Measurements from ENCODE around the gene LEPR. TPM values are rescaled to one million over a fixed set of nuclear protein-coding genes. Genes with fewer than 3 reads are reported as not detected.

Gene LEPR
- total RNA-seq, 1 experiment from 2014 or later: 3.0 TPM

DNA sequence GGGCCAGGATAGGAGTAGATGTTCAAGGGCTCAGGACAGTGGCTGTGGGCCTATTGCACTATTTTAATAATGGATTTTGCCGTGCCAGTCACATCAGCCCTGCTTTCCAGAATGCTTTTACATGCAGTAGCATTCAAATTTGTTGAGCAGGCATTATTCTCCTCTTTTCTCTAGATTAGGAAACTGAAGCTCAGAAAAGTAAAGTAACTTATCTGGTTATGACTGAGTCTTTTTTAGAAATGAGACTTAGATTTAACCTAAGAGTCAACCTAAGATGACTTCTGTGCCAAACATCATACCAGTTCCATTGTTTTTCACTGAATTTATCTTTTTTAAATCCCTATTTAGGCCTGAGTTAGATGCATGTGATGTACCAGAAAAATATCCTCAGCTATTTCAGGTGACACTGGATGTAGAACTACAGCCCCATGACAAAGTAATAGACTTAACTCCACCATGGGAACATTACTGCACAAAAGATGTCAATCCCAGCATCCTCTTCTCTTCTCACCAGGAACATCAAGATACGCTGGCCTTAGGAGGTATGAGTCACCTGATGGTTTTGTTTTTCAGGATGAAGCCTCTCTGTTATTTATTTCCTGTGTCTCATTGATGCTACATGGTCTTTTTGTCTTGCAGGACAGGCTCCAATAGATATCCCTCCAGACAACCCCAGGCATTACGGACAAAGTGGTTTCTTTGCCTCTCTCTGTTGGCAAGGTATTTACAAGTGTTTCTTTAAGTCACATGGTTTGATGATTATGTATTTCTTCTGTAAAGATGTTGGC lies 31.4 kb upstream of the LEPR start:
- intact Hi-C loops (cut with micrococcal nuclease; ENCODE audit: unreplicated experiment) (no loop called here), in situ Hi-C loops (cut with HindIII; ENCODE audit: low pct_unique_long_range_greater_than_20kb, low sequenced_read_pairs) (no loop called here)
- Histone ChIP-seq H3K27ac (ENCODE audit: low read length) (no peak overlapping the region), H3K27me3 (ENCODE audit: control insufficient read depth, insufficient read depth, low read length) (no peaks in the 10 kb centered on the region), H3K9me3 (ENCODE audit: control insufficient read depth, insufficient read depth, low read depth, low read length) (no peaks in the 10 kb centered on the region), H3K4me1 (ENCODE audit: control insufficient read depth, insufficient read depth, low read length) (no peaks in the 10 kb centered on the region), H3K4me3 (ENCODE audit: low read depth in 2 of 2, low read length in 2 of 2) (no peak overlapping the region), H3K36me3 (ENCODE audit: control insufficient read depth, insufficient read depth, low read length) (no peaks in the 10 kb centered on the region)
- CTCF ChIA-PET: no interaction called here
- TF ChIP-seq, protein P1, sequence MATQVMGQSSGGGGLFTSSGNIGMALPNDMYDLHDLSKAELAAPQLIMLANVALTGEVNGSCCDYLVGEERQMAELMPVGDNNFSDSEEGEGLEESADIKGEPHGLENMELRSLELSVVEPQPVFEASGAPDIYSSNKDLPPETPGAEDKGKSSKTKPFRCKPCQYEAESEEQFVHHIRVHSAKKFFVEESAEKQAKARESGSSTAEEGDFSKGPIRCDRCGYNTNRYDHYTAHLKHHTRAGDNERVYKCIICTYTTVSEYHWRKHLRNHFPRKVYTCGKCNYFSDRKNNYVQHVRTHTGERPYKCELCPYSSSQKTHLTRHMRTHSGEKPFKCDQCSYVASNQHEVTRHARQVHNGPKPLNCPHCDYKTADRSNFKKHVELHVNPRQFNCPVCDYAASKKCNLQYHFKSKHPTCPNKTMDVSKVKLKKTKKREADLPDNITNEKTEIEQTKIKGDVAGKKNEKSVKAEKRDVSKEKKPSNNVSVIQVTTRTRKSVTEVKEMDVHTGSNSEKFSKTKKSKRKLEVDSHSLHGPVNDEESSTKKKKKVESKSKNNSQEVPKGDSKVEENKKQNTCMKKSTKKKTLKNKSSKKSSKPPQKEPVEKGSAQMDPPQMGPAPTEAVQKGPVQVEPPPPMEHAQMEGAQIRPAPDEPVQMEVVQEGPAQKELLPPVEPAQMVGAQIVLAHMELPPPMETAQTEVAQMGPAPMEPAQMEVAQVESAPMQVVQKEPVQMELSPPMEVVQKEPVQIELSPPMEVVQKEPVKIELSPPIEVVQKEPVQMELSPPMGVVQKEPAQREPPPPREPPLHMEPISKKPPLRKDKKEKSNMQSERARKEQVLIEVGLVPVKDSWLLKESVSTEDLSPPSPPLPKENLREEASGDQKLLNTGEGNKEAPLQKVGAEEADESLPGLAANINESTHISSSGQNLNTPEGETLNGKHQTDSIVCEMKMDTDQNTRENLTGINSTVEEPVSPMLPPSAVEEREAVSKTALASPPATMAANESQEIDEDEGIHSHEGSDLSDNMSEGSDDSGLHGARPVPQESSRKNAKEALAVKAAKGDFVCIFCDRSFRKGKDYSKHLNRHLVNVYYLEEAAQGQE (IDR thresholded peaks at IDR 0.05; ENCODE audit: insufficient read depth in 1 of 2, low read depth in 2 of 2, low read length in 1 of 2): no peak
- TF ChIP-seq TCF7L2 (IDR thresholded peaks at IDR 0.05; ENCODE audit: low read depth, low read length): no peak
- TF ChIP-seq, protein P2, sequence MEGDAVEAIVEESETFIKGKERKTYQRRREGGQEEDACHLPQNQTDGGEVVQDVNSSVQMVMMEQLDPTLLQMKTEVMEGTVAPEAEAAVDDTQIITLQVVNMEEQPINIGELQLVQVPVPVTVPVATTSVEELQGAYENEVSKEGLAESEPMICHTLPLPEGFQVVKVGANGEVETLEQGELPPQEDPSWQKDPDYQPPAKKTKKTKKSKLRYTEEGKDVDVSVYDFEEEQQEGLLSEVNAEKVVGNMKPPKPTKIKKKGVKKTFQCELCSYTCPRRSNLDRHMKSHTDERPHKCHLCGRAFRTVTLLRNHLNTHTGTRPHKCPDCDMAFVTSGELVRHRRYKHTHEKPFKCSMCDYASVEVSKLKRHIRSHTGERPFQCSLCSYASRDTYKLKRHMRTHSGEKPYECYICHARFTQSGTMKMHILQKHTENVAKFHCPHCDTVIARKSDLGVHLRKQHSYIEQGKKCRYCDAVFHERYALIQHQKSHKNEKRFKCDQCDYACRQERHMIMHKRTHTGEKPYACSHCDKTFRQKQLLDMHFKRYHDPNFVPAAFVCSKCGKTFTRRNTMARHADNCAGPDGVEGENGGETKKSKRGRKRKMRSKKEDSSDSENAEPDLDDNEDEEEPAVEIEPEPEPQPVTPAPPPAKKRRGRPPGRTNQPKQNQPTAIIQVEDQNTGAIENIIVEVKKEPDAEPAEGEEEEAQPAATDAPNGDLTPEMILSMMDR (IDR thresholded peaks at IDR 0.05): no peak
- TF ChIP-seq SIN3A (IDR thresholded peaks at IDR 0.05; ENCODE audit: borderline replicate concordance, insufficient read depth, low read depth, low read length): no peak
- TF ChIP-seq POLR2AphosphoS5 (IDR thresholded peaks at IDR 0.05; ENCODE audit: low read depth, low read length): no peak
- DNase-seq (ENCODE audit: low read depth, low spot score): no peak
- POLR2A ChIA-PET: no interaction called here
- no TSS peak for BruUV-seq (replicated peaks)
- ATAC-seq: no peak

DNA sequence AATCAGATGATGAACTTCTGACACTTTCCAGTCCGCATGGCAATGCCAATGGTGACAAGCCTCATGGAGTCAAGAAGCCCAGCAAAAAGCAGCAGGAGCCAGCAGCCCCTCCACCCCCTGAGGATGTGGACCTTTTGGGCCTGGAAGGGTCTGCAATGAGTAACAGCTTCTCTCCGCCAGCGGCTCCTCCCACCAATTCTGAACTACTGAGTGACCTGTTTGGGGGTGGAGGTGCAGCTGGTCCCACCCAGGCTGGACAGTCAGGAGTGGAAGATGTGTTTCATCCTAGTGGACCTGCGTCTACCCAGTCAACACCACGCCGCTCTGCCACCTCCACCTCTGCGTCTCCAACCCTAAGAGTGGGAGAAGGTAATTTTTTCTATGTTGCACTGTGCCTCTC lies 28.0 kb upstream of the LEPR start:
- Histone ChIP-seq H3K27me3 (ENCODE audit: control insufficient read depth, insufficient read depth, low read length) (no peaks in the 10 kb centered on the region), H3K36me3 (ENCODE audit: control insufficient read depth, insufficient read depth, low read length) (no peaks in the 10 kb centered on the region), H3K27ac (ENCODE audit: low read length) (no peak overlapping the region), H3K4me1 (ENCODE audit: control insufficient read depth, insufficient read depth, low read length) (no peaks in the 10 kb centered on the region), H3K4me3 (ENCODE audit: low read depth in 2 of 2, low read length in 2 of 2) (no peak overlapping the region), H3K9me3 (ENCODE audit: control insufficient read depth, insufficient read depth, low read depth, low read length) (no peaks in the 10 kb centered on the region)
- POLR2A ChIA-PET: no interaction called here
- DNase-seq (ENCODE audit: low read depth, low spot score): no peak
- TF ChIP-seq, protein P2 (IDR thresholded peaks at IDR 0.05): no peak
- TF ChIP-seq, protein P1 (IDR thresholded peaks at IDR 0.05; ENCODE audit: insufficient read depth in 1 of 2, low read depth in 2 of 2, low read length in 1 of 2): no peak
- TF ChIP-seq TCF7L2 (IDR thresholded peaks at IDR 0.05; ENCODE audit: low read depth, low read length): no peak
- TF ChIP-seq SIN3A (IDR thresholded peaks at IDR 0.05; ENCODE audit: borderline replicate concordance, insufficient read depth, low read depth, low read length): no peak
- TF ChIP-seq POLR2AphosphoS5 (IDR thresholded peaks at IDR 0.05; ENCODE audit: low read depth, low read length): no peak
- no peak for ATAC-seq
- CTCF ChIA-PET: no interaction called here
- BruUV-seq (replicated peaks): no TSS peak
- intact Hi-C loops (cut with micrococcal nuclease; ENCODE audit: unreplicated experiment) (no loop called here), in situ Hi-C loops (cut with HindIII; ENCODE audit: low pct_unique_long_range_greater_than_20kb, low sequenced_read_pairs) (no loop called here)
